Hepatocyte (in vitro differentiated cells): Measurements from ENCODE around the gene ZNF205.

Experiments
- CTCF ChIP-seq: fragments of 200-600 bp; sonication (generic); IDR thresholded peaks from 2 replicates; pipeline ENCODE4 v1.5.1; 2016; ENCODE audit warnings: antibody characterized with exemption, mild to moderate bottlenecking; ENCODE audit not compliant: poor library complexity
- EZH2 ChIP-seq: fragments of 200-600 bp; sonication (generic); IDR thresholded peaks from 2 replicates; pipeline ENCODE4 v1.6.1; 2016; ENCODE audit warnings: antibody characterized with exemption, mild to moderate bottlenecking, borderline replicate concordance

DNA sequence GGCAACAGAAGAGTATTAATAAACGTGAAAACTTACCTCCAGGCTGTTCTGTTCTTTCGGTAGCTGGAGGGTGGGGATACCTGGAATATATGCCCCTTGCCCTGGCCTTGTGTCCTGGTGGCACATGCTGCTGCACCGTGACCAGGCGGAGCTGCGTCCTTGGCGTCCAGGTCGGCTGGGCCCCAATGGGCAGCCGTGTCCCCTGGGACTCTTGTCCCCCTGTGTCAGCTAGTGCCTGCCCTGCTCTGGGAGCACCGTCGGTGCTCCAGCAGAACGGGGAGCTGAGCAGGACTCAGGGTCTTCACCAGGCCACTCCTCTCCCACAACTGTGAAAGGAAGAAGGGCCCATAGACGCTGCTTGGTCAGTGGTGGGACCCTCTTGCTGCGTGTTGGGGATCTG is 30.4 kb downstream of the ZNF205 start:
- no peak for TF ChIP-seq CTCF
- TF ChIP-seq EZH2: no peak
